K562 (cell line): ENCODE measurements around the gene KCND3. TPM values are rescaled to one million over a fixed set of nuclear protein-coding genes. Genes with fewer than 3 reads are reported as not detected.

Experiments used
- ATAC-seq: fragments of 200-7000 bp; cut with Tn5 transposase; 3 replicates; pipeline ENCODE4 v1.9.1; 2020; ENCODE audit warnings: moderate library complexity
- BruUV-seq: library from RNA; stranded (reverse); fragments of 400-500 nt; replicated peaks from 2 replicates; lab custom pipeline; 2021; lab: Mats Ljungman, UMichigan
- CTCF ChIA-PET: fragments of 300-600 bp; formaldehyde crosslinking; extraction: SDS; loops from one replicate; lab custom pipeline; 2021; ENCODE audit warnings: low intra/inter-chr PET ratio; lab: Yijun Ruan, JAX
- POLR2A ChIA-PET: fragments of 300-600, 350-650 bp; sonication (Branson Sonifier 250); formaldehyde crosslinking; extraction: SDS; loops from one replicate; lab custom pipeline; 2021; ENCODE audit warnings: antibody characterized with exemption, inconsistent platforms; lab: Yijun Ruan, JAX
- DNase-seq, 4 experiments: peaks; one replicate each; pipeline versions ENCODE4 v3.0.0 to v3.0.0-alpha.2; 2011 to 2018; ENCODE audit warnings: low spot score in 3 of 4, mixed read lengths in 3 of 4; ENCODE audit errors: extremely low read depth in 1 of 4
- FAIRE-seq: peaks from 2 replicates; lab custom pipeline; 2011; peaks lifted over from hg19 to GRCh38; lab: Jason Lieb, UNC
- H2AFZ ChIP-seq: 2 replicates; pipeline ENCODE4 v1.6.0; 2011; ENCODE audit warnings: low read depth, low read length, control low read depth, inconsistent platforms
- H3K27ac ChIP-seq: fragments of 200-600 bp; 3 replicates; pipeline ENCODE4 v1.8.0; 2011; ENCODE audit warnings: low read depth, mild to moderate bottlenecking, control low read depth, inconsistent platforms, low read length, moderate library complexity, mixed read lengths; ENCODE audit errors: extremely low read depth
- H3K27me3 ChIP-seq, 2 experiments: fragments of 300-600 bp in 1 of 2; 2 replicates in 1 of 2; 3 replicates in 1 of 2; pipeline versions ENCODE4 v1.6.0 to v1.8.0; 2011; ENCODE audit warnings: inconsistent platforms in 2 of 2, low read length in 2 of 2, mild to moderate bottlenecking in 1 of 2, mixed read lengths in 1 of 2, moderate library complexity in 1 of 2; ENCODE audit not compliant: control insufficient read depth in 2 of 2, insufficient read depth in 2 of 2
- H3K36me3 ChIP-seq: fragments of 300-600 bp; 3 replicates; pipeline ENCODE4 v1.8.0; 2011; ENCODE audit warnings: mild to moderate bottlenecking, low read length, inconsistent platforms; ENCODE audit not compliant: control insufficient read depth, insufficient read depth
- H3K4me1 ChIP-seq, 2 experiments: fragments of 200-600 bp in 1 of 2; replicated peaks in 1 of 2; 2 replicates in 1 of 2; 3 replicates in 1 of 2; pipeline versions ENCODE4 v1.5.1 to v1.8.0; 2011; ENCODE audit warnings: inconsistent platforms in 2 of 2, low read length in 2 of 2, mild to moderate bottlenecking in 1 of 2, mixed read lengths in 1 of 2, moderate library complexity in 1 of 2; ENCODE audit not compliant: control insufficient read depth in 2 of 2, insufficient read depth in 2 of 2
- H3K4me2 ChIP-seq: 2 replicates; pipeline ENCODE4 v1.6.1; 2011; ENCODE audit warnings: low read length, control low read depth, inconsistent platforms, mixed read lengths; ENCODE audit not compliant: insufficient read depth
- H3K4me3 ChIP-seq: fragments of 200-600 bp; sonication (generic), shearing (Covaris generic); 2 replicates; pipeline ENCODE4 v1.5.1; 2016; ENCODE audit warnings: control low read depth, inconsistent platforms
- H3K79me2 ChIP-seq: fragments of 200-600 bp; 3 replicates; pipeline ENCODE4 v1.8.0; 2011; ENCODE audit warnings: low read length, inconsistent platforms; ENCODE audit not compliant: control insufficient read depth, insufficient read depth
- H3K9ac ChIP-seq, 2 experiments: 2 replicates each; pipeline versions ENCODE4 v1.6.0 to v1.6.1; 2011; ENCODE audit warnings: low read depth in 2 of 2, low read length in 2 of 2, control low read depth in 1 of 2, inconsistent platforms in 1 of 2, mild to moderate bottlenecking in 1 of 2, mixed read lengths in 1 of 2; ENCODE audit not compliant: insufficient read depth in 1 of 2
- H3K9me1 ChIP-seq: one replicate; pipeline ENCODE4 v1.6.0; 2011; ENCODE audit warnings: inconsistent platforms, mild to moderate bottlenecking, low read length, moderate library complexity; ENCODE audit not compliant: control insufficient read depth, insufficient read depth
- H3K9me3 ChIP-seq: replicated peaks from 2 replicates; pipeline ENCODE4 v1.5.1; 2011; ENCODE audit warnings: low read depth, low read length, inconsistent platforms; ENCODE audit not compliant: control insufficient read depth, insufficient read depth
- H4K20me1 ChIP-seq: replicated peaks from 2 replicates; pipeline ENCODE4 v1.6.1; 2011; ENCODE audit warnings: low read length, inconsistent platforms, mixed read lengths; ENCODE audit not compliant: control insufficient read depth, insufficient read depth
- HNRNPUL1 ChIP-seq: fragments of 200-400 bp; formaldehyde crosslinking; IDR thresholded peaks from 2 replicates; pipeline ENCODE4 v1.6.1; 2017; ENCODE audit warnings: low read length
- IFI16 ChIP-seq: fragments of 250-450 bp; sonication (Bioruptor Pico); IDR thresholded peaks from 2 replicates; pipeline ENCODE4 v2.1.2; 2022; ENCODE audit warnings: mild to moderate bottlenecking, inconsistent platforms
- KDM5B ChIP-seq: fragments of 200-600 bp; sonication (generic); IDR thresholded peaks from 2 replicates; pipeline ENCODE4 v1.6.1; 2012; ENCODE audit warnings: low read depth, mild to moderate bottlenecking, moderate library complexity, low read length, control low read depth, inconsistent platforms; ENCODE audit not compliant: insufficient replicate concordance
- KLF1 ChIP-seq: fragments of 450-650 bp; IDR thresholded peaks from 2 replicates; pipeline ENCODE4 v1.6.1; 2016; ENCODE audit warnings: missing genetic modification characterization, missing compliant biosample characterization
- MCM3 ChIP-seq: fragments of 450-650 bp; IDR thresholded peaks from 2 replicates; pipeline ENCODE4 v1.6.1; 2016
- STAT5A ChIP-seq: IDR thresholded peaks from 2 replicates; pipeline ENCODE4 v1.6.1; 2012; ENCODE audit warnings: low read length, inconsistent platforms, borderline replicate concordance
- ZKSCAN1 ChIP-seq: fragments of 150-350 bp; IDR thresholded peaks from 2 replicates; pipeline ENCODE4 v1.6.1; 2016; ENCODE audit warnings: low read depth, low read length
- WGBS: fragments of 100-300 bp; shearing (Covaris generic); methylation state at CpG from one replicate; pipeline ENCODE4 v1.1.6; 2016; ENCODE audit warnings: low coverage, mixed read lengths; ENCODE audit not compliant: insufficient coverage; ENCODE audit errors: missing lambda C conversion rate; 5-methylcytosine and 5-hydroxymethylcytosine counted together
- in situ Hi-C: fragments of 300-500 bp; cut with MboI; formaldehyde crosslinking; loops from 4 replicates; pipeline ENCODE4 v1.15.0; 2018; ENCODE audit warnings: inconsistent platforms, mixed read lengths
- intact Hi-C: fragments of 100-400 bp; cut with micrococcal nuclease; formaldehyde crosslinking; loops from 2 replicates; pipeline ENCODE4 v1.14.2; 2022
- polyA plus RNA-seq, 8 experiments: library from polyadenylated mRNA; depleted of rRNA in 4 of 8; stranded (reverse) in 5 of 8; unstranded in 3 of 8; fragments of >200 nt; fragmentation: Nextera tagmentation in 2 of 8; fragmentation: Illumina TruSeq in 1 of 8; extraction: Ambion mirVana in 2 of 8; extraction: Trizol in 1 of 8; gene quantifications; 2 replicates each; pipeline versions ENCODE4 v1.2.1 to v1.2.3, GENCODE V29; 2011 to 2014; ENCODE audit warnings: inconsistent platforms in 1 of 8, missing spikeins in 1 of 8
- total RNA-seq, 7 experiments: library from RNA; depleted of rRNA in 6 of 7; stranded (reverse); fragments of >200 nt in 6 of 7; fragmentation: Illumina TruSeq in 2 of 7; extraction: Trizol in 2 of 7; gene quantifications; 2 replicates each; pipeline versions ENCODE4 v1.2.1 to v1.2.3, GENCODE V29; 2011 to 2021; ENCODE audit warnings: low replicate concordance in 1 of 7
- TF ChIP-seq, protein P1 (sequence below): sonication (generic); formaldehyde crosslinking; IDR thresholded peaks from 2 replicates; pipeline ENCODE4 v1.8.1; 2023; ENCODE audit warnings: mild to moderate bottlenecking, missing genetic modification reagents

The KCND3 gene
- total and polyA plus RNA-seq, 9 of the 15 experiments (the other 6 are each of a cell fraction or from before 2014, with no cell fraction given) = not detected

DNA sequence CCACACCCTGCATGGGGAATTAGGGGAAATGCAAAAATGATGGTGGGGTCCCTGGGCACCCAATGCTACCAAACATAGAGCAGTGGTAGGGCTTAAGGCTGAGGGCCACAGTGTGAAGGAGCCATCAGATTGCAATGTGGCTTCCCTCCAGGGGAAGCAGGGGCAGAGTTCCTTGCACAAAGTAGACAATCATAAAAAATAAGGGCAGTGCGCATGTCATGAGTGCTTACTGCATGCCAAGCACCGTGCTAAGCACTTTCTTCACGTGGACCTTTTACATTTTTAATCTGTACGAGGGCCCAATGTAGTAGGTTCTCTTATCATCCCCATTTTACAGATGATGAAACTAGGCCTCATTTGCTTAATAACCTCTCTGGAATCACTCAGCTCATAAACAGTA is 177.2 kb downstream of the KCND3 start:
- DNase-seq (no peak), ATAC-seq (no peak)
- Histone ChIP-seq H3K9me3 (no peaks in the 10 kb centered on the region), H3K27me3 (peaks cover 16 to 59% of the 10 kb centered on the region in 2 experiments), H3K27ac (no peak overlapping the region), H3K36me3 (no peaks in the 10 kb centered on the region), H2AFZ (no peak overlapping the region), H3K4me3 (no peak overlapping the region), H3K4me1 (0 out of 5 replicates have a peak, but pooled peaks cover 0 to 3% of the 10 kb centered on the region in 2 experiments)
- WGBS = 0% methylated on average over 4 of the region's 4 CpGs
- no peak for TF ChIP-seq STAT5A
- TF ChIP-seq, protein P1, sequence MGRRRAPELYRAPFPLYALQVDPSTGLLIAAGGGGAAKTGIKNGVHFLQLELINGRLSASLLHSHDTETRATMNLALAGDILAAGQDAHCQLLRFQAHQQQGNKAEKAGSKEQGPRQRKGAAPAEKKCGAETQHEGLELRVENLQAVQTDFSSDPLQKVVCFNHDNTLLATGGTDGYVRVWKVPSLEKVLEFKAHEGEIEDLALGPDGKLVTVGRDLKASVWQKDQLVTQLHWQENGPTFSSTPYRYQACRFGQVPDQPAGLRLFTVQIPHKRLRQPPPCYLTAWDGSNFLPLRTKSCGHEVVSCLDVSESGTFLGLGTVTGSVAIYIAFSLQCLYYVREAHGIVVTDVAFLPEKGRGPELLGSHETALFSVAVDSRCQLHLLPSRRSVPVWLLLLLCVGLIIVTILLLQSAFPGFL (CRISPR knock-in tag) = no peak
- no peak for TF ChIP-seq HNRNPUL1
- TF ChIP-seq KLF1 (tag) = no peak
- no peak for TF ChIP-seq MCM3
- no peak for TF ChIP-seq ZKSCAN1
- TF ChIP-seq IFI16 (CRISPR knock-in tag) = no peak
- TF ChIP-seq KDM5B = no peak
- TF ChIP-seq, all 486 proteins: peak for 0
- in situ Hi-C loops = no loop called here
- FAIRE-seq = no peak
- BruUV-seq = no TSS peak
- Histone ChIP-seq H4K20me1 (0 out of 2 replicates have a peak, but pooled peaks cover 4% of the 10 kb centered on the region), H3K9me1 (no peaks in the 10 kb centered on the region), H3K9ac (no peak overlapping the region), H3K79me2 (no peaks in the 10 kb centered on the region), H3K4me2 (no peak overlapping the region)
- CTCF ChIA-PET = no interaction called here
- POLR2A ChIA-PET = interaction anchor here (0.5 kb wide), 1 partner anchor 1260 kb away, joined by 4 read pairs; no protein-coding TSS in a partner anchor
- intact Hi-C loops = no loop called here
